ENCODE results near the gene GTF3C2.

DNA sequence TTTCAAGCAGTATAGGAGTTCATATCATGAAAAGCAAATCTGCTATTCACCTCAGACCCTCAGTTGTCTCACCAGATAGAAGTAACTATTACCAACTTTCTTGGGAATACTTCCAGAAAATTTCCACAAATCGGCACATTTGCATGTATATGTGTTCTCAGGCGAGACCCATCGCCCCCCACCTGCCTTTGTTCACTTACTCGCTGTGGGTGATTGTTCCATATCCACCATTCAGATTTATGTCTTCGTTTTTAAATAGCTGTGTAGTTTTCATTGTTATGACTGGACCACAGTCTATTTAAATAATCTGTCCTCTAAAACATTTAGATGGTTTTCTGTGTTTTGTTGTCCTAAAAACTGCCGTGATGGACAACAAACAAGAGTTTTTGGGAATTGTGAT is 71.1 kb downstream of the GTF3C2 start:
- TF ChIP-seq, protein P1, sequence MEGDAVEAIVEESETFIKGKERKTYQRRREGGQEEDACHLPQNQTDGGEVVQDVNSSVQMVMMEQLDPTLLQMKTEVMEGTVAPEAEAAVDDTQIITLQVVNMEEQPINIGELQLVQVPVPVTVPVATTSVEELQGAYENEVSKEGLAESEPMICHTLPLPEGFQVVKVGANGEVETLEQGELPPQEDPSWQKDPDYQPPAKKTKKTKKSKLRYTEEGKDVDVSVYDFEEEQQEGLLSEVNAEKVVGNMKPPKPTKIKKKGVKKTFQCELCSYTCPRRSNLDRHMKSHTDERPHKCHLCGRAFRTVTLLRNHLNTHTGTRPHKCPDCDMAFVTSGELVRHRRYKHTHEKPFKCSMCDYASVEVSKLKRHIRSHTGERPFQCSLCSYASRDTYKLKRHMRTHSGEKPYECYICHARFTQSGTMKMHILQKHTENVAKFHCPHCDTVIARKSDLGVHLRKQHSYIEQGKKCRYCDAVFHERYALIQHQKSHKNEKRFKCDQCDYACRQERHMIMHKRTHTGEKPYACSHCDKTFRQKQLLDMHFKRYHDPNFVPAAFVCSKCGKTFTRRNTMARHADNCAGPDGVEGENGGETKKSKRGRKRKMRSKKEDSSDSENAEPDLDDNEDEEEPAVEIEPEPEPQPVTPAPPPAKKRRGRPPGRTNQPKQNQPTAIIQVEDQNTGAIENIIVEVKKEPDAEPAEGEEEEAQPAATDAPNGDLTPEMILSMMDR (IDR thresholded peaks at IDR 0.05), result no peak
- TF ChIP-seq POLR2A (IDR thresholded peaks at IDR 0.05), result no peak
